Measurements from ENCODE around the gene MMP15. TPM values are rescaled to one million over a fixed set of nuclear protein-coding genes. Genes with fewer than 3 reads are reported as not detected.

Gene MMP15
- total RNA-seq, 5 donors from 2014 or later (not counting 1 experiment from before 2014, with no cell fraction given), result 0.30 to 1.3 (median 0.85) TPM

GRCh38 chr16:58040945-58041627, 15.5 kb downstream of the MMP15 start:
- DNase-seq, result no peak
- no peaks in the 10 kb centered on the region for H3K36me3 Mint-ChIP-seq
- 76% methylated on average over 9 of the region's 14 CpGs for WGBS (ENCODE audit: insufficient coverage)
- Histone ChIP-seq H3K27ac (ENCODE audit: low read length) (no peak overlapping the region), H3K27me3 (replicated peaks in 1 of 2; ENCODE audit: control insufficient read depth in 2 of 2, extremely low read depth in 1 of 2, insufficient read depth in 2 of 2, low read length in 1 of 2) (no peaks in the 10 kb centered on the region), H3K36me3 (ENCODE audit: control insufficient read depth in 2 of 2, extremely low read depth in 1 of 2, insufficient read depth in 1 of 2, low read length in 1 of 2) (no peaks in the 10 kb centered on the region), H3K9me3 (no peaks in the 10 kb centered on the region), H3K4me3 (ENCODE audit: control insufficient read depth in 1 of 2, extremely low read depth in 1 of 2, low read length in 1 of 2) (no peak overlapping the region), H3K4me1 (ENCODE audit: control insufficient read depth in 1 of 2, extremely low read depth in 1 of 2, insufficient read depth in 2 of 2, low read length in 2 of 2) (no peaks in the 10 kb centered on the region)
- H3K4me1 Mint-ChIP-seq, result no peaks in the 10 kb centered on the region
- H3K27ac Mint-ChIP-seq, result no peak overlapping the region
- no peak for ATAC-seq (replicated peaks in 1 of 4)
- POLR2A ChIA-PET, result no interaction called here
- H3K27me3 Mint-ChIP-seq, result no peaks in the 10 kb centered on the region
- CTCF ChIA-PET, result no interaction called here
- H3K9me3 Mint-ChIP-seq, result no peaks in the 10 kb centered on the region
- H3K4me3 Mint-ChIP-seq, result no peak overlapping the region

- H3K9me3 Mint-ChIP-seq, result no peaks in the 10 kb centered on the region
- no peak overlapping the region for H3K27ac Mint-ChIP-seq
- no peak for DNase-seq
- Histone ChIP-seq H3K36me3 (ENCODE audit: control insufficient read depth in 2 of 2, extremely low read depth in 1 of 2, insufficient read depth in 1 of 2, low read length in 1 of 2) (no peaks in the 10 kb centered on the region), H3K27me3 (replicated peaks in 1 of 2; ENCODE audit: control insufficient read depth in 2 of 2, extremely low read depth in 1 of 2, insufficient read depth in 2 of 2, low read length in 1 of 2) (no peaks in the 10 kb centered on the region), H3K9me3 (no peaks in the 10 kb centered on the region), H3K4me1 (ENCODE audit: control insufficient read depth in 1 of 2, extremely low read depth in 1 of 2, insufficient read depth in 2 of 2, low read length in 2 of 2) (no peaks in the 10 kb centered on the region), H3K4me3 (ENCODE audit: control insufficient read depth in 1 of 2, extremely low read depth in 1 of 2, low read length in 1 of 2) (no peak overlapping the region), H3K27ac (ENCODE audit: low read length) (no peak overlapping the region)
- WGBS (ENCODE audit: insufficient coverage), result 94% methylated on average over 15 of the region's 18 CpGs
- H3K4me3 Mint-ChIP-seq, result no peak overlapping the region
- H3K27me3 Mint-ChIP-seq, result no peaks in the 10 kb centered on the region
- ATAC-seq (replicated peaks in 1 of 4), result no peak
- H3K36me3 Mint-ChIP-seq, result no peaks in the 10 kb centered on the region
- no peaks in the 10 kb centered on the region for H3K4me1 Mint-ChIP-seq
- ChIA-PET CTCF (no interaction called here), POLR2A (no interaction called here)
Measured at GRCh38 chr16:58041628-58041955, 16.0 kb downstream of the MMP15 start.

GRCh38 chr16:58042001-58042885, 16.7 kb downstream of the MMP15 start:
- 88% methylated on average over 19 of the region's 22 CpGs for WGBS (ENCODE audit: insufficient coverage)
- DNase-seq, result no peak
- Mint-ChIP-seq H3K27me3 (no peaks in the 10 kb centered on the region), H3K27ac (no peak overlapping the region), H3K9me3 (no peaks in the 10 kb centered on the region), H3K4me1 (no peaks in the 10 kb centered on the region), H3K36me3 (no peaks in the 10 kb centered on the region), H3K4me3 (no peak overlapping the region)
- POLR2A ChIA-PET, result no interaction called here
- no peaks in the 10 kb centered on the region for H3K4me1 ChIP-seq (ENCODE audit: control insufficient read depth in 1 of 2, extremely low read depth in 1 of 2, insufficient read depth in 2 of 2, low read length in 2 of 2)
- no peaks in the 10 kb centered on the region for H3K9me3 ChIP-seq
- H3K27ac ChIP-seq (ENCODE audit: low read length), result no peak overlapping the region
- no peaks in the 10 kb centered on the region for H3K27me3 ChIP-seq (replicated peaks in 1 of 2; ENCODE audit: control insufficient read depth in 2 of 2, extremely low read depth in 1 of 2, insufficient read depth in 2 of 2, low read length in 1 of 2)
- no peaks in the 10 kb centered on the region for H3K36me3 ChIP-seq (ENCODE audit: control insufficient read depth in 2 of 2, extremely low read depth in 1 of 2, insufficient read depth in 1 of 2, low read length in 1 of 2)
- ATAC-seq (replicated peaks in 1 of 4), result no peak
- no peak overlapping the region for H3K4me3 ChIP-seq (ENCODE audit: control insufficient read depth in 1 of 2, extremely low read depth in 1 of 2, low read length in 1 of 2)
- CTCF ChIA-PET, result no interaction called here

GRCh38 chr16:58042886-58043515, 17.4 kb downstream of the MMP15 start:
- Histone ChIP-seq H3K27me3 (replicated peaks in 1 of 2; ENCODE audit: control insufficient read depth in 2 of 2, extremely low read depth in 1 of 2, insufficient read depth in 2 of 2, low read length in 1 of 2) (no peaks in the 10 kb centered on the region), H3K4me3 (ENCODE audit: control insufficient read depth in 1 of 2, extremely low read depth in 1 of 2, low read length in 1 of 2) (no peak overlapping the region), H3K36me3 (ENCODE audit: control insufficient read depth in 2 of 2, extremely low read depth in 1 of 2, insufficient read depth in 1 of 2, low read length in 1 of 2) (no peaks in the 10 kb centered on the region), H3K9me3 (no peaks in the 10 kb centered on the region), H3K4me1 (ENCODE audit: control insufficient read depth in 1 of 2, extremely low read depth in 1 of 2, insufficient read depth in 2 of 2, low read length in 2 of 2) (no peaks in the 10 kb centered on the region), H3K27ac (ENCODE audit: low read length) (no peak overlapping the region)
- no peaks in the 10 kb centered on the region for H3K9me3 Mint-ChIP-seq
- H3K36me3 Mint-ChIP-seq, result no peaks in the 10 kb centered on the region
- DNase-seq, result no peak
- ATAC-seq (replicated peaks in 1 of 4), result no peak
- 89% methylated on average over 14 of the region's 16 CpGs for WGBS (ENCODE audit: insufficient coverage)
- CTCF ChIA-PET, result no interaction called here
- no peaks in the 10 kb centered on the region for H3K4me1 Mint-ChIP-seq
- POLR2A ChIA-PET, result no interaction called here
- H3K27ac Mint-ChIP-seq, result no peak overlapping the region
- no peak overlapping the region for H3K4me3 Mint-ChIP-seq
- no peaks in the 10 kb centered on the region for H3K27me3 Mint-ChIP-seq

- no peak overlapping the region for H3K27ac ChIP-seq (ENCODE audit: low read length)
- Mint-ChIP-seq H3K27ac (no peak overlapping the region), H3K4me3 (no peak overlapping the region), H3K4me1 (no peaks in the 10 kb centered on the region), H3K36me3 (no peaks in the 10 kb centered on the region), H3K9me3 (no peaks in the 10 kb centered on the region), H3K27me3 (no peaks in the 10 kb centered on the region)
- ChIA-PET CTCF (no interaction called here), POLR2A (no interaction called here)
- H3K27me3 ChIP-seq (replicated peaks in 1 of 2; ENCODE audit: control insufficient read depth in 2 of 2, extremely low read depth in 1 of 2, insufficient read depth in 2 of 2, low read length in 1 of 2), result no peaks in the 10 kb centered on the region
- no peaks in the 10 kb centered on the region for H3K9me3 ChIP-seq
- H3K4me3 ChIP-seq (ENCODE audit: control insufficient read depth in 1 of 2, extremely low read depth in 1 of 2, low read length in 1 of 2), result no peak overlapping the region
- no peaks in the 10 kb centered on the region for H3K36me3 ChIP-seq (ENCODE audit: control insufficient read depth in 2 of 2, extremely low read depth in 1 of 2, insufficient read depth in 1 of 2, low read length in 1 of 2)
- H3K4me1 ChIP-seq (ENCODE audit: control insufficient read depth in 1 of 2, extremely low read depth in 1 of 2, insufficient read depth in 2 of 2, low read length in 2 of 2), result no peaks in the 10 kb centered on the region
- DNase-seq (no peak), ATAC-seq (replicated peaks in 1 of 4) (no peak)
- WGBS (ENCODE audit: insufficient coverage), result no CpG with 5 or more reads among the region's 7 CpGs
Measured at GRCh38 chr16:58043571-58044155, 18.1 kb downstream of the MMP15 start.

GRCh38 chr16:58044266-58045019, 18.9 kb downstream of the MMP15 start:
- whole genome bisulfite sequencing (ENCODE audit: insufficient coverage), result 88% methylated on average over 6 of the region's 9 CpGs
- DNase-seq, result no peak
- CTCF ChIA-PET, result no interaction called here
- no peaks in the 10 kb centered on the region for H3K27me3 Mint-ChIP-seq
- H3K36me3 Mint-ChIP-seq, result no peaks in the 10 kb centered on the region
- Histone ChIP-seq H3K9me3 (no peaks in the 10 kb centered on the region), H3K27ac (ENCODE audit: low read length) (no peak overlapping the region), H3K27me3 (replicated peaks in 1 of 2; ENCODE audit: control insufficient read depth in 2 of 2, extremely low read depth in 1 of 2, insufficient read depth in 2 of 2, low read length in 1 of 2) (no peaks in the 10 kb centered on the region), H3K36me3 (ENCODE audit: control insufficient read depth in 2 of 2, extremely low read depth in 1 of 2, insufficient read depth in 1 of 2, low read length in 1 of 2) (no peaks in the 10 kb centered on the region), H3K4me1 (ENCODE audit: control insufficient read depth in 1 of 2, extremely low read depth in 1 of 2, insufficient read depth in 2 of 2, low read length in 2 of 2) (no peaks in the 10 kb centered on the region), H3K4me3 (ENCODE audit: control insufficient read depth in 1 of 2, extremely low read depth in 1 of 2, low read length in 1 of 2) (no peak overlapping the region)
- no peak overlapping the region for H3K4me3 Mint-ChIP-seq
- no peaks in the 10 kb centered on the region for H3K9me3 Mint-ChIP-seq
- H3K27ac Mint-ChIP-seq, result no peak overlapping the region
- no peak for ATAC-seq (replicated peaks in 1 of 4)
- POLR2A ChIA-PET, result no interaction called here
- no peaks in the 10 kb centered on the region for H3K4me1 Mint-ChIP-seq

Data from T-cell (primary cell).